IMR-90 (cell line): ENCODE data around the gene BTF3. TPM values are rescaled to one million over a fixed set of nuclear protein-coding genes. Genes with fewer than 3 reads are reported as not detected.

Source experiments
- ATAC-seq: fragments of 200-7000 bp; cut with Tn5 transposase; 2 replicates; pipeline ENCODE4 v1.9.1; 2020; ENCODE audit warnings: low read depth, mild to moderate bottlenecking, moderate library complexity
- BruUV-seq: library from RNA; stranded (reverse); fragments of 400-500 nt; replicated peaks from 2 replicates; lab custom pipeline; 2021; lab: Mats Ljungman, UMichigan
- CTCF ChIA-PET: fragments of 300-600 bp; formaldehyde crosslinking; extraction: SDS; loops from one replicate; lab custom pipeline; 2021; ENCODE audit warnings: antibody characterized with exemption; lab: Yijun Ruan, JAX
- POLR2A ChIA-PET: fragments of 300-600 bp; sonication (Branson Sonifier 250); formaldehyde crosslinking; loops from one replicate; lab custom pipeline; 2022; ENCODE audit warnings: antibody characterized with exemption; ENCODE audit not compliant: unreplicated experiment; lab: Charles Lee
- DNase-seq: peaks from one replicate; pipeline ENCODE4 v3.0.0; 2013
- H2AFZ ChIP-seq: replicated peaks from 2 replicates; pipeline ENCODE3; 2013; ENCODE audit warnings: low read length, mild to moderate bottlenecking; ENCODE audit not compliant: poor library complexity
- H2AK5ac ChIP-seq: 2 replicates; pipeline ENCODE4 v1.6.1; 2013; ENCODE audit warnings: low read depth, low read length, inconsistent platforms
- H2AK9ac ChIP-seq: replicated peaks from 2 replicates; pipeline ENCODE3; 2013; ENCODE audit warnings: mild to moderate bottlenecking, low read depth, low read length, moderate library complexity; ENCODE audit not compliant: poor library complexity
- H2BK120ac ChIP-seq: 2 replicates; pipeline ENCODE4 v1.6.1; 2013; ENCODE audit warnings: low read depth, low read length, inconsistent platforms
- H2BK15ac ChIP-seq: 3 replicates; pipeline ENCODE4 v1.6.1; 2013; ENCODE audit warnings: low read depth, low read length, inconsistent platforms
- H2BK20ac ChIP-seq: 2 replicates; pipeline ENCODE4 v1.6.1; 2013; ENCODE audit warnings: low read depth, mild to moderate bottlenecking, inconsistent platforms, low read length, moderate library complexity
- H2BK5ac ChIP-seq: 2 replicates; pipeline ENCODE4 v1.6.1; 2013; ENCODE audit warnings: mild to moderate bottlenecking, low read depth, low read length, inconsistent platforms; ENCODE audit not compliant: poor library complexity, severe bottlenecking
- H3K14ac ChIP-seq: replicated peaks from 2 replicates; pipeline ENCODE4 v1.6.1; 2013; ENCODE audit warnings: low read depth, low read length, inconsistent platforms
- H3K18ac ChIP-seq: 2 replicates; pipeline ENCODE4 v1.6.1; 2013; ENCODE audit warnings: low read depth, low read length, control low read depth
- H3K23ac ChIP-seq: 2 replicates; pipeline ENCODE4 v1.6.1; 2013; ENCODE audit warnings: low read depth, low read length, inconsistent platforms
- H3K27ac ChIP-seq: 2 replicates; pipeline ENCODE4 v1.5.1; 2013; ENCODE audit warnings: mild to moderate bottlenecking, control low read depth, low read length; ENCODE audit not compliant: insufficient read depth
- H3K27me3 ChIP-seq: 2 replicates; pipeline ENCODE4 v1.6.1; 2013; ENCODE audit warnings: low read length; ENCODE audit not compliant: control insufficient read depth, insufficient read depth
- H3K36me3 ChIP-seq: 2 replicates; pipeline ENCODE4 v1.6.1; 2013; ENCODE audit warnings: low read length, mixed read lengths; ENCODE audit not compliant: control insufficient read depth, insufficient read depth
- H3K4ac ChIP-seq: 2 replicates; pipeline ENCODE4 v1.6.1; 2013; ENCODE audit warnings: low read depth, low read length, inconsistent platforms
- H3K4me1 ChIP-seq: 2 replicates; pipeline ENCODE4 v1.6.1; 2013; ENCODE audit warnings: low read length, mixed read lengths; ENCODE audit not compliant: control insufficient read depth, insufficient read depth
- H3K4me2 ChIP-seq: 2 replicates; pipeline ENCODE4 v1.6.1; 2013; ENCODE audit warnings: low read depth, mild to moderate bottlenecking, control low read depth, low read length, moderate library complexity
- H3K4me3 ChIP-seq: 2 replicates; pipeline ENCODE4 v1.5.1; 2013; ENCODE audit warnings: low read depth, mild to moderate bottlenecking, control low read depth, low read length, moderate library complexity; ENCODE audit not compliant: insufficient read depth
- H3K56ac ChIP-seq: 2 replicates; pipeline ENCODE4 v1.6.1; 2013; ENCODE audit warnings: low read length, inconsistent platforms; ENCODE audit not compliant: insufficient read depth; ENCODE audit errors: extremely low read depth
- H3K79me1 ChIP-seq, 2 experiments: 2 replicates each; pipeline ENCODE4 v1.6.1; 2013; ENCODE audit warnings: low read length in 2 of 2, inconsistent platforms in 1 of 2, low read depth in 1 of 2
- H3K9ac ChIP-seq: 2 replicates; pipeline ENCODE4 v1.6.1; 2013; ENCODE audit warnings: low read depth, low read length, control low read depth
- H3K9me1 ChIP-seq: 2 replicates; pipeline ENCODE4 v1.6.1; 2013; ENCODE audit warnings: low read length, inconsistent platforms; ENCODE audit not compliant: insufficient read depth
- H3K9me3 ChIP-seq: 2 replicates; pipeline ENCODE4 v1.6.1; 2013; ENCODE audit warnings: low read length; ENCODE audit not compliant: control insufficient read depth, insufficient read depth
- H4K20me1 ChIP-seq: 2 replicates; pipeline ENCODE4 v1.6.1; 2013; ENCODE audit warnings: low read length, inconsistent platforms; ENCODE audit not compliant: insufficient read depth
- H4K5ac ChIP-seq: 2 replicates; pipeline ENCODE4 v1.6.1; 2013; ENCODE audit warnings: mild to moderate bottlenecking, low read depth, low read length, control low read depth
- H4K8ac ChIP-seq, 2 experiments: 2 replicates each; pipeline ENCODE4 v1.6.1; 2013; ENCODE audit warnings: low read depth in 2 of 2, low read length in 2 of 2, control low read depth in 1 of 2, inconsistent platforms in 1 of 2
- H4K91ac ChIP-seq: 2 replicates; pipeline ENCODE4 v1.6.1; 2013; ENCODE audit warnings: low read depth, low read length, inconsistent platforms; ENCODE audit not compliant: insufficient read depth
- BHLHE40 ChIP-seq: fragments of 150-350 bp; IDR thresholded peaks from 2 replicates; pipeline ENCODE4 v1.6.1; 2016; ENCODE audit warnings: mild to moderate bottlenecking, low read depth, low read length
- CEBPB ChIP-seq: IDR thresholded peaks from 2 replicates; pipeline ENCODE4 v1.6.1; 2012; ENCODE audit warnings: low read depth, low read length, improper control_type of control experiment
- ELK1 ChIP-seq: fragments of 150-350 bp; IDR thresholded peaks from 2 replicates; pipeline ENCODE4 v1.6.1; 2016; ENCODE audit warnings: low read depth, mild to moderate bottlenecking, low read length, moderate library complexity, borderline replicate concordance
- FOS ChIP-seq: fragments of 150-350 bp; IDR thresholded peaks from 2 replicates; pipeline ENCODE4 v1.6.1; 2016; ENCODE audit warnings: low read depth, low read length
- MAFK ChIP-seq: IDR thresholded peaks from 2 replicates; pipeline ENCODE4 v1.6.1; 2012; ENCODE audit warnings: low read depth, low read length, improper control_type of control experiment
- MXI1 ChIP-seq: IDR thresholded peaks from 2 replicates; pipeline ENCODE4 v1.6.1; 2012; ENCODE audit warnings: low read depth, mild to moderate bottlenecking, low read length, moderate library complexity, borderline replicate concordance
- NFE2L2 ChIP-seq: fragments of 150-350 bp; IDR thresholded peaks from 2 replicates; pipeline ENCODE4 v1.6.1; 2016; ENCODE audit warnings: low read depth, mild to moderate bottlenecking, low read length
- RAD21 ChIP-seq: IDR thresholded peaks from 2 replicates; pipeline ENCODE4 v1.6.1; 2012; ENCODE audit warnings: low read length, improper control_type of control experiment
- RCOR1 ChIP-seq: IDR thresholded peaks from 2 replicates; pipeline ENCODE4 v1.6.1; 2012; ENCODE audit warnings: mild to moderate bottlenecking, low read length, improper control_type of control experiment; ENCODE audit not compliant: insufficient replicate concordance
- RFX5 ChIP-seq: IDR thresholded peaks from 2 replicates; pipeline ENCODE4 v1.8.0; 2012; ENCODE audit warnings: low read depth, mild to moderate bottlenecking, low read length, moderate library complexity
- SMC3 ChIP-seq: fragments of 150-350 bp; IDR thresholded peaks from 2 replicates; pipeline ENCODE4 v1.6.1; 2016; ENCODE audit warnings: low read depth, mild to moderate bottlenecking, antibody characterized with exemption, low read length, moderate library complexity
- USF2 ChIP-seq: fragments of 150-350 bp; IDR thresholded peaks from 2 replicates; pipeline ENCODE4 v1.6.1; 2017; ENCODE audit warnings: mild to moderate bottlenecking, antibody characterized with exemption, low read length, low read depth
- WGBS, 2 experiments: methylation state at CpG; one replicate each; pipeline versions ENCODE4 v1.1.5 to v1.1.7; 2013; ENCODE audit warnings: missing lambda C conversion rate in 2 of 2; ENCODE audit not compliant: insufficient read length in 1 of 2; ENCODE audit errors: extremely low coverage in 2 of 2; 5-methylcytosine and 5-hydroxymethylcytosine counted together
- dilution Hi-C: fragments of 300-500 bp; cut with HindIII; formaldehyde crosslinking; loops from one replicate; pipeline ENCODE4 v1.14.3; 2018; ENCODE audit warnings: low sequenced_read_pairs; ENCODE audit not compliant: unreplicated experiment
- in situ Hi-C: fragments of 300-500 bp; cut with MboI; formaldehyde crosslinking; loops from 3 replicates; pipeline ENCODE4 v1.14.3; 2019; ENCODE audit warnings: low sequenced_read_pairs, inconsistent platforms, mixed read lengths
- intact Hi-C: fragments of 100-400 bp; cut with micrococcal nuclease; formaldehyde crosslinking; loops from 2 replicates; pipeline ENCODE4 v1.10.0; 2022
- polyA plus RNA-seq, 3 experiments: library from polyadenylated mRNA; depleted of rRNA; stranded (reverse); fragments of >200 nt; gene quantifications; 2 replicates each; pipeline ENCODE4 v1.2.3, GENCODE V29; 2012; ENCODE audit warnings: low replicate concordance in 1 of 3
- total RNA-seq: library from RNA; depleted of rRNA; stranded (reverse); fragments of >200 nt; gene quantifications from 2 replicates; pipeline ENCODE4 v1.2.3, GENCODE V29; 2012

Gene BTF3
- total and polyA plus RNA-seq, 2 of the 4 experiments (the other 2 are of a cell fraction), result 225 to 443 TPM

GRCh38 chr5:73451224-73452130, 46.8 kb upstream of the BTF3 start:
- Histone ChIP-seq H4K91ac (peak overlapping the region; percentile 28), H2BK5ac (no peak overlapping the region), H3K18ac (no peak overlapping the region), H3K23ac (peak overlapping the region; percentile 7), H3K36me3 (0 out of 2 replicates have a peak, but pooled peaks cover 3% of the 10 kb centered on the region), H2BK120ac (peak overlapping the region; percentile 73), H2AK9ac (peak overlapping the region; percentile 92), H4K8ac (peak overlapping the region in 1 of 2 experiments; percentile 63; a peak in 1 of 4 replicates), H3K4ac (peak overlapping the region; percentile 44), H4K20me1 (0 out of 2 replicates have a peak, but pooled peaks cover 4% of the 10 kb centered on the region), H2BK15ac (peak overlapping the region; percentile 18; the same call in 1 of the 3 replicates), H3K27ac (peak overlapping the region; percentile 27; the same call in 1 of the 2 replicates), H3K56ac (no peak overlapping the region), H3K9me1 (no peaks in the 10 kb centered on the region; the same call in 1 of the 2 replicates), H3K9ac (peak overlapping the region; percentile 28), H3K9me3 (no peaks in the 10 kb centered on the region), H3K27me3 (peaks cover 8% of the 10 kb centered on the region), H2AK5ac (peak overlapping the region; percentile 56; the same call in 1 of the 2 replicates), H3K79me1 (peaks cover 0 to 8% of the 10 kb centered on the region in 2 experiments; a peak in 2 of 4 replicates), H3K4me2 (peak overlapping the region; percentile 71), H4K5ac (no peak overlapping the region), H3K4me1 (no peaks in the 10 kb centered on the region; the same call in 1 of the 2 replicates), H2AFZ (peak overlapping the region; percentile 72), H3K4me3 (peak overlapping the region; percentile 53), H2BK20ac (peak overlapping the region; percentile 55; the same call in 1 of the 2 replicates), H3K14ac (no peak overlapping the region; the same call in 1 of the 2 replicates)
- POLR2A ChIA-PET, result interaction anchor here (0.7 kb wide), 1 partner anchor 235 kb away, joined by 4 read pairs; no protein-coding TSS in a partner anchor
- intact Hi-C loops, result loop anchor here (1.0 to 10.0 kb wide), 4 partner anchors 153 to 527 kb away; partner anchors contain the start of gene FCHO2
- no TSS peak for BruUV-seq
- CTCF ChIA-PET, result interaction anchor here (0.6 to 2.2 kb wide), 25 partner anchors 9 to 370 kb away, joined by 3 to 19 read pairs (median 3); no protein-coding TSS in a partner anchor
- 11% methylated on average over 5 of the region's 70 CpGs; no CpG with 5 or more reads in 1 of the 2 experiments for WGBS, 2 experiments
- DNase-seq, result peak; percentile 59
- dilution Hi-C loops, result no loop called here
- ATAC-seq, result peak; percentile 42
- in situ Hi-C loops, result no loop called here
- TF ChIP-seq MXI1 (no peak), ELK1 (no peak), FOS (no peak), USF2 (no peak), BHLHE40 (0 out of 2 replicates have a peak, but pooled peaks have one; percentile 2), SMC3 (peak; percentile 80), RFX5 (no peak), RCOR1 (no peak), MAFK (no peak), RAD21 (peak; percentile 86), CEBPB (no peak), NFE2L2 (no peak)
